Testis (tissue), 2 donors: ENCODE results near the gene RAB3C.

Experiments
- CTCF ChIP-seq, 3 experiments: fragments of 450-650 bp in 2 of 3; fragments of 200-600 bp in 1 of 3; sonication (generic) in 1 of 3; IDR thresholded peaks; one replicate each; pipeline ENCODE4 v1.5.1; 2016 to 2019; ENCODE audit warnings: antibody characterized with exemption in 3 of 3, mild to moderate bottlenecking in 2 of 3, moderate library complexity in 1 of 3
- POLR2A ChIP-seq: fragments of 450-650 bp; IDR thresholded peaks from one replicate; pipeline ENCODE4 v1.6.1; 2017; ENCODE audit warnings: antibody characterized with exemption, mild to moderate bottlenecking, moderate library complexity

- TF ChIP-seq CTCF (IDR thresholded peaks at IDR 0.05) (no peak), POLR2A (no peak)
Observed at GRCh38 chr5:58890701-58891085, 307.8 kb downstream of the RAB3C start.
